GM18909 (cell line): ENCODE results near the gene KCNQ1.
"Not testable (repeated sequence)": the region's sequence is repeated elsewhere in the genome, so short reads cannot be mapped to it uniquely, and the experiment has no call there.

Experiments used
- ATAC-seq: cut with Tn5 transposase; IDR thresholded peaks from one replicate; pipeline ENCODE4 v1.9.1; 2021; ENCODE audit warnings: mild to moderate bottlenecking; ENCODE audit not compliant: unreplicated experiment, poor library complexity

KCNQ1 gene

DNA sequence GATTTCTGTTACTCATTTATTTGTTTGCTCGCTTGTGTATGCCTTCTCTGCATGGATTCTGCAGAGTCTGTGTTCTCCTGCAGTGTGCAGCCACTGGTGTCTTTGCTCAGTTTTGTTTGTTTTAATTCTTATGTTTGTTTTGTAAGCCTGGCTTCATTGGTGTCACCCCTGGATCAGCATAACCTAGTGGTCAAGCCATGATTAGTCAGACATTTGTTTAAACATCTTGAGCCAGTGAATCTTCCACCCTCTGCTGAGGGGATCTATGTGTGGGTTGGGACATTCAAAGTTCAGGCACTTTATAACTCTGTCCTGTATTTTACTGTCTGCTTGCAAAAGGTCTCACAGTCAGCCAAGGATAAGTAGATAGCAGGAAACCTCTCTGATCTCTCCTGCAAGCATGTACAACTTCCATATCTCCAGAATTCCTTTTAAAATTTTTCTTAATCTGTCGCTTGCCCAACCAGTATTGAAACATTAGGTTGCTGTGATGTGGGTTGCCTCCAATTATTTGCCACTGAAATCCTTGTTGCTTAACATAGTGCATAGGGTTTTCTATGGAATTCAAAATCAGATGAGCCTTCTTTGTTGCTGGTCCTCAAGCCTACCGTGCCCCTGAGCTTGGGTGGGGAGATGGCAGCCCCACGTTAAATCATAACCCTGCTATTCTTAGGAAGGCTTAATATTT lies 168.2 kb downstream of the KCNQ1 start:
- no peak for ATAC-seq

DNA sequence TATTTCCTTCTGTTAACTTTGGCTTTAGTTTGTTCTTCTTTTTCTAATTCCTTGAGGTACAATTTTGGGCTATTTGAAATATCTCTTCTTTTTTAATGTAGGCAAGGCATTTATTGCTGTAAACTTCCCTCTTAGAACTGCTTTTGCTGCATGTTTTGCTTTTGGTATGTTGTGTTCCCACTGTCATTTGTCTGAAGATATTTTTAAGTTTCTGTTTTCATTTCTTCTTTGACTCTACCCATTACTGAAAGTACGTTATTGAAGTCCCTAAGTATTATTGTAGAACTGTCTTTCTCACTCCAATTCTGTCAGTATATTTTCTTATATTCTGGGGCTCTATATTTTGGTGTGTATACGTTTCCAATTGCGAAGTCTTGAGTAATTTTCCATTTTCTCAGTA lies 177.1 kb downstream of the KCNQ1 start:
- no peak for ATAC-seq

DNA sequence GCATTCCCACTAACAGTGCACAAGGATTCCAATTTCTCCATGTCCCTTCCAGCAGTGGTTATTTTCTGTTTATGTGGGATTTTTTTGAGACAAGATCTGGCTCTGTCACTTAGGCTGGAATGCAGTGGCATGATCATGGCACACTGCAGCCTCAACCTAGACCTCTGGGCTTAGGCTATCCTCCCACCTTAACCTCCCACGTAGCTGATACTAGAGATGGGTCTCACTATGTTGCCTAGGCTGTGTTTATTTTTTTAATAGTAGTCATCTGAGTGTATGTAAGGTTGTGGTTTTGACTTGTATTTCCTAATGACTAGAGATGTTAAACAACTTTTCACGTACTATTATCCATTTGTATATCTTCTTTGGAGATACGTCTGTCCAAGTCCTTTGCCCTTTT lies 180.4 kb downstream of the KCNQ1 start:
- ATAC-seq: no peak

DNA sequence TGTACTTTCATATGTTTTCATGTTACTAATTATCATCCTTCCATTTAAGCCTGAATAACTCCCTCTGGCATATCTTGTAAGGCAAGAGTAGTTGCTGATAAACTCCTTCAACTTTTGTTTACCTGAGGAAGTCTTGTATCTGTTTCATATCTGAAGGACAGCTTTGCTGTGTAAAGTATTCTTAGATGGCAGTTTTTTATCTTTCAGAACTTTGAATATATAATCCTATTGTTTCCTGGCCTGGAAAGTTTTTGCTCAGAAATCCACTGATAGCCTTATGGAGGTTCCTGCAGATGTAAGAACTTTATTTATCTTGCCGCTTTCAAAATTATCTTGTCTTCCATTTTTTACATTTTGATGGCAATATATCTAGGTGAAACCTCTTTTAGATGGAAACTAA lies 185.9 kb downstream of the KCNQ1 start:
- no peak for ATAC-seq

DNA sequence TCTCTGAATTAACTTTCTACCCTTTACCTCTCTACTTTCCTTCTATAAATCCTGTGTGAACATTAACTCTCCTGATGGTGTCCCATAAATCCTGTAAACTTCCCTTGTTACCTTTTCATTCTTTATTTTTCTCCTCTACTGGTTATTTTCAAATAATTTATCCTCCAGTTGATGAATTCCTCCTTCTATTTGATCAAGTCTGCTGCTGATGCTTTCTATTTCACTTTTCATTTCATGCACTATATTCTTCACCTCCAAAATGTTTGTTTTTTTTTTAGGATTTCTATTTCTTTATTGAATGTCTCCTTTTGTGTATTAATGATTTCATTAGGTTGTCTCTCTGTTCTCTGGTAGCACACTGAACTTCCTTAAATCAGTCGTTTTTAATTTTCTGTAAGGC lies 186.4 kb downstream of the KCNQ1 start:
- no peak for ATAC-seq

DNA sequence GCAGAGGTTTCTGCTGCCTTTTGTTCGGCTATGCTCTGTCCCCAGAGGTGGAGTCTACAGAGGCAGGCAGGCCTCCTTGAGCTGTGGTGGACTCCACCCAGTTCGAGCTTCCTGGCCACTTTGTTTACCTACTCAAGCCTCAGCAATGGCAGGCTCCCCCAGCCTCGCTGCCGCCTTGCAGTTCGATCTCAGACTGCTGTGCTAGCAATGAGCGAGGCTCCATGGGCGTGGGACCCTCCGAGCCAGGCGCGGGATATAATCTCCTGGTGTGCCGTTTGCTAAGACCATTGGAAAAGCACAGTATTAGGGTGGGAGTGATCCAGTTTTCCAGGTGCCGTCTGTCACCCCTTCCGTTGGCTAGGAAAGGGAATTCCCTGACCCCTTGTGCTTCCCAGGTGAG lies 195.0 kb downstream of the KCNQ1 start:
- ATAC-seq: not testable (repeated sequence)

DNA sequence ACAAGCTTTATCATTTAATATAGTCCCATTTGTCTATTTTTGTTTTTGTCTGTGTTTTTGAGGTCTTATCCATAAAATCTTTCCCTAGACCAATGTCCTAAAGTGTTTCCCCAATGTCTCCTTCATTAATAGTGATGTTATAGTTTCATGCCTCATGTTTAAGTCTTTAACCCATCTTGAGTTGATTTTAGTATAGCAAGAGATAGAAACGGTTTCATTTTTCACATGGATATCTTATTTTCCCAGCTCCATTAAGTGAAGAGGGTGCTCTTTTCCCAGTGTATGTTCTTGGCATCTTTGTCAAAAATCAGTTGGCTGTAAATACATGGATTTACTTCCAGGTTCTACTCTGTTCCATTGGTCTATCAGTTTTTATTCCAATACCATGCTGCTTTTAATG lies 196.8 kb downstream of the KCNQ1 start:
- ATAC-seq: no peak

DNA sequence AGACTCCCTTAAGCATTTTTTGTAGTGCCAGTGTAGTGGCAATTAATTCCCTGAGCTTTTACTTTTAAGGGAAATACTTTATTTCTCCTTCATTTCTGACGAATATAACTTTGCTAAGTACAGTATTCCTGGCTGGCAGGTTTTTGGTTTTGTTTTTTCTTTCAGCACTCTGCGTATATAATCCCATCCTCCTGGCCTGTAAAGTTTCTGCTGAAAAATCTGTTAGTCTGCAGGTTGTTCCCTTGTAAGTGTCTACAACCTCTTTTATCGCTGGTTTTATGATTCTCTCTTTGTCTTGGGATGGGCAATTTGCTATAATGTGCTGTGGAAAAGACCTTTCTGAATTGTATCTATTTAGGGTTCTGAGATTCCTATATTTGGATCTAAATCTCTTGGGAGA lies 198.9 kb downstream of the KCNQ1 start:
- no peak for ATAC-seq

DNA sequence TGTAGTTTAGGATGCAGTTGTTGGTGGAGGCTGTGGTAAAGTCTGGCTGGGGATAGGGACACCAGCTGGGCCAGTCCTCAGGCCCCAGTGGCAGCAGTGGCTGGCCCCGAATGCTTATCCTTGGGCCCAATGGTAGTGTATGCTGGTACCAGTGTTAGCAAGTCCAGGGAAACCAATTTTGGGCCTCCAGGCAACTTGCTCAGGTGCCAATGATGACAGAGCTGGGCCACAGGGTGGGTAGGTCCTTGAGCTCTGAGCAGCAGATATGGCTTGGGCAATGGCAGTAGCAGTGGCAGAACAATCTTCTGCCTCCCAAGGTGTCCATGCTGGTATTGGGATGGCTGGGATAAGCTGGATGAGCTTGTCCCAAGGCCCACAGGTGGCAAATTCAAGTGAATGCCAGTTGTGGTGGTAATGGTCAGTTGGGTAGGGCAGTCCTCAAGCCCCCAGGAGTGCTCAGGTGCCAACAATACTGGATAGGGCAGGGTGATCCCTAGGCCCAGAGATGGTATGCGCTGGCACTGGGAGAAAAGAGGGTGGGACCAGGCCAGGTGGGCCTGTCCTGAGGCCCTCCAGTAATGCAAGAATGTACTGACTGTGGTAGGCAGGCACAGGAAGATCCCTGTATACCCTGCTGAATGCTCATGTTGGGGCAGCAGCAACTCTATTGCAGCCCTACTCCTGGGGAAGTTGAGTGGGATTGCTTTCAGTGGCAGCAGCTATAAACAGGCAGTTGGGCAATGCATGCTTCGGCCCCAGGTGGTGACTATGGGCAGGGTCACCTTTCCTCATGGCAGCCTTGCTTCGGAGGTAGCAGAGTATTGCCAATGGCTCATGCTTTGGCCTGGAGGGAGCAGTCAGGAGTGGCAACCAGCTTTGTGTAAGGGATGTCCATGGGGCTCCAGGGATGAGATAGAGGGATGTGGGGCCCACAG lies 200.3 kb downstream of the KCNQ1 start:
- ATAC-seq: no peak

DNA sequence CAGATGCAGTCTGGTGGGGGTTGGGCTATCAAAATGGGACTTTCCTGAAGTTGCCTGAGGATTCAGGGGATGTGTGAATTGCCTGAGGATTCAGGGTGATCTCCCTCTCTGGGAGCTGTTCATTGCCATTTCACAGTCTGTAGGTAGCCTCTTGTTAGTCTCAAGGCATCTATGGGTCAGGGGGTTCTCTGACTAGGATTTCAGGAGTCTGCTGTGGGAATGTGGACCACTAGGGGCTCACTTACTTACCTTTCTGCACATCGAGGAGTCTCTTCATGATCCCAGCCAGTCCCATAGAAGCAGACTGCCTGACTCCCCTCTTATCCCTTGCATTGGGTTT lies 200.9 kb downstream of the KCNQ1 start:
- ATAC-seq: no peak

DNA sequence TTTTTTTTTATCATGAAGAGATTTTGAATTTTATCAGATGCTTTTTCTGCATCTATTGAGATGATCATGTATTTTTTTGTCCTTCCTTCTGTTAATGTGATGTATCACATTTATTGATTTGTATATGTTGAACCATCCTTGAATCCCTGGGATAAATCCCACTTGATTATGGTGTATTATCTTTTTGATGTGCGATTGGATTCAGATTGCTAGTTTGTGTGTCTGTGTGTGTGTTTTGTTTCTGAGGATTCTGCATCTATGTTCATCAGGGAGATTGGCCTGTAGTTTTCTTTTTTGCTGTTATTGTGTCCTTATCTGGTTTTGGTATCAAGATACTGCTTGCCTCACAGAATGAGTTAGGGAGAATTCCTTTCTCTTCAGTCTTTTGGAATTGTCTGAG lies 202.4 kb downstream of the KCNQ1 start:
- ATAC-seq: no peak

DNA sequence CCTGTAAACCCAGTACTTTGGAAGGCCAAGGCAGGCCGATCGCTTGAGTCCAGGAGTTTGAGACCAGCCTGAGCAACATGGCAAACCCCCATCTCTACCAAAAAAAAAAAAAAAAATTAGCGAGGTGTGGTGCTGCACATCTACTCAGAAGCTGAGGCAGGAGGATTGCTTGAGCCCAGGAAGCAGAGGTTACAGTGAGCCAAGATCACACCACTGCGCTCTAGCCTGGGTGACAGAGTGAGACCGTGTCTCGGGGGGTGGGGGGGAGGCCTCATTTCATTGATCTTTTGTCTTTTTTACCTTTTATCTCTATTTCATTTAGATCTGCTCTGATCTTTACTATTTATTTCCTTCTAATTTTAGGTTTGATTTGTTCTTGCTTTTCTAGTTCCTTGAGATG lies 203.1 kb downstream of the KCNQ1 start:
- ATAC-seq: no peak

DNA sequence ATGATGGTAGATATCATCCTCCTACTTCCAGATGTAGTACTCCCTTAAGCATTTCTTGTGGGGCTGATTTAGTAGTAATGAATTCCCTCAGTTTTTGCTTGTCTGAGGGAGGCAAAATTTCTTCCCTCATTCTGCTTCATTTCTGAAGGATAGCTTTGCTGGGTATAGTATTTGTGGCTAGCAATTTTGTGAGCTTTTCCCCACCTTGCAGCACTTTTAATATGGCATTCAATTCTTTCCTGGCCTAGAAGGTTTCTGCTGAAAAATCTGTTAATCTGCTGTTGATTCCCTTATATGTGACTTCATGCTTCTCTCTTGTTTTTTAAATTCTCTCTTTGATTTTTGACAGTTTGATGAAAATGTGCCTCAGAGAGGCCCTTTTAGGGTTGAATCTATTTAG lies 204.6 kb downstream of the KCNQ1 start:
- ATAC-seq: no peak

DNA sequence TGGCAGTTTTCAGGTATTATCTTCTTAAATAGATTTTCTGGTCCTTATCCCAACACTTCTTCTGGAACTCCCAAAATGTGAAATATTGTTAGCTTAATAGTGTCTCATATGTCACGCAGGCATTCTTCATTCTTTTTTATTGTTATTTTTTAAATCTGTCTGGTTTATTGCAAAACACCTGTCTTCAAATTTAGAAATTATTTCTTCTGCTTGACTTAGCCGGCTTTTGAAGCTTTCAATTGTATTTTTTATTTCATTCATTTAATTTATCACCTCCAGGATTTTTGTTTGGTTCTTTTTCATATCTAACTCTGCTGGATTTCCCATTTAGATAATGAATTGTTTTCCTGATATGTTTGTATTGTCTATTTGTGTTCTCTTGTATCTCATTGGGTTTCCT lies 205.0 kb downstream of the KCNQ1 start:
- ATAC-seq: no peak

DNA sequence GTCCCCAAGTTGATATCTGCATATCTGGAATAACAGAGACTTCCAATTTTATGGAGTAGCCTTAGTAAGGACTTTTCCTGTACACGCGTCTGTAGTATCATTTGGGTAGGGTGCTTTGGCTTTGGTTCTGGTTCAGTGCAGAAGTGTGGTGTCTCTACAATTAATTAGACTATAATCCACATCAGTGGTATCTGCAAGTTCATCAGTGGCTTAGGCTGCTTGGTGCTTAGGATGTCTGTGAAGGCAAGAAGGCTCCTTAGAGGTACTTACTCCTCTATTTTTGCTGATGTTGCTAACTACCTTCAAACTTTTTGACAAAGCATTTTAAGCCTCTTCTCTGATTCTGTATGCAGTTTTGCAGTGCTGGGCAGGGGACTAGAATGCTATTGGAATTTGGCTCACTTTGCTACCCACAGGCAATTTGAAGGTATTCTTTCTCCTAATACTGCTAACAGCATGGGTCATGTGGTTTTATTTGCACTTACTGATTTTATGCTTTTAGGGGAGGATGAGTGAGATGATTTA lies 205.6 kb downstream of the KCNQ1 start:
- no peak for ATAC-seq

DNA sequence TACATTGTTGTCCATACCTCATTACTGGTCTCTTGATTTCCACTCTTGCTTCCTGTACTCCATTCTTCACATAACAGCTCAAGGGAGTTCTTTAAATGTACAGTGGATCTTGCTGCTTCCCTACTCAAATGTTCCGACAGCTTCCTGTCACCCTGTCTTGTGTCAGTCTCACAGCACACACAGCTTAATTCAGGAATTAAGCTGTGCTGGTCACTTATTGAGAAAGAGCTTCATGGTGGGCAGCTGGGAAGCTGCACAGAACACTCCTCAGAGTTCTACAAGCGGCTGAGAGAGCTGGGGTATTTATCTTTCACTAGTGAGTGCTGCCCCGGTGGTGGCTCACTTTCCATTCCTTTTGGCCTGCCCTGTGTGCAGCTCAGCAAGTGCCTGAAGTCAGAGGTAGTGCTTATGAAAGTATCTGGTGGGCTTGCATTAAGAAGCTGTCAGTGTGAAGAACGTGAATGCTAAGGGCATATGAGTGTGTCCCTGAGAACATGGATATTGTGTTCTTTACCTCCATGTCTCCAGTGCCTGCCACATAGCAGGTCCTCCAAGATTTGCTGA lies 206.3 kb downstream of the KCNQ1 start:
- ATAC-seq: no peak

DNA sequence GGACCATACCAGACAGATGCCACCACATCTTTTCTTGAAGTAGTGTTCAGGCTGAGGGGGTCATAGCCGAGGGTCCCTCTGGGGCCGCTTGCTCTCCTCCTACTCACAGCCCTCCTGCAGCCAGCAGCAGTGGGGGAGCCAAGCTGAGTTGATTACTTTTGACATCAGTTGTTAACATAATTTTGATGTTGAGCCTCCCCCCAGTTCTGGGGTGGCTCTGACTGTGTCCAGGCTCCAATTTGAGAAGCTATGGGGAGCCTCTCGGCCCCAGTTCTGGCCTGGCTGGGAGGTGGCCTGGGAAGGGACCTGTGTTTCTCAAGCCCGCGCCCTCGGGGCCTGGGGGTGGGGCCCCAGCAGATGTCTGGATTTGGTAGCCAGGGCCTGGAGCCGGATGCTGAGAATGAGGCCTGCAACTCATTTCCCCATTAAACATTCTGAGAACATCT lies 207.0 kb downstream of the KCNQ1 start:
- ATAC-seq: no peak

DNA sequence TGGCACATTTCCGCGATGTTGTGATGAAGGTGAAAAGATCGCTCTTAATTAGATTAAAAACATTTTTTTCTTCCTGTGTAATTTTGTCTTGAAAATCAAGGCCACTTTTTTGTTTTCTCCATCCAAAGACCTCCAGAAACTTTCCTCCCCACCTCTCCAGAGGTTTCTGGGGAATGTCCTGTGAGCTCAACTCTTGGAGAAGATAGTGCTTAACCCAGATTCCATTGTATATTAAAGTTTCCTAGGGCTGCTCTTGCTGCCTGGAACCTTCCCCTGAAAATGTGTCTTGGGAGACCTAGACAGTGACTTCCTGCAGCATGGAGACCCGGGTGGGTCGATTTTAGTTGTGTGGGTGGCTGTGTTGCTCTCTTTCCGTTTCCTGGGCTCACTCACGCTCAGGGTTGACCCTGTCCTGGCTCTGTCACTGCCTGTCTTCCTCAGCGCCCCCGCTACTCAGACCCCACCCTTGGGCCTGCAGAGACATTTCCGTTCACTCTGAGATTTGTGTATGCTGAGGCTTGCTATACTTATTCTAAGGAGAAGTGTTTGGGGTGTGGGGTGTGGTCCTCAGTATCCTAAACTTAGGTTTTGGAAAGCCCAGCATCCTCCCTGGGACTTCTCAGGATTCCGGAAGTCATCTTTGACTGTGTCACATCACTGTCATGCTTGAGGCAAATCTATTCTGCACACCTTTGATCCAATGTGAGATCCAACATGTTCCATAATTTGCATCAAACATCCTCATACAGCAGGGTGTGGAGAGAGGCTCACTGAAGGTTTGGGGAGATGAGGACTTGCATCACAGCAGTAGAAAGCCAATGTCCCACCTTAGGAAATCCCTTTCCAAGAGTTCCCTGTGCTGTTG lies 207.8 kb downstream of the KCNQ1 start:
- no peak for ATAC-seq

DNA sequence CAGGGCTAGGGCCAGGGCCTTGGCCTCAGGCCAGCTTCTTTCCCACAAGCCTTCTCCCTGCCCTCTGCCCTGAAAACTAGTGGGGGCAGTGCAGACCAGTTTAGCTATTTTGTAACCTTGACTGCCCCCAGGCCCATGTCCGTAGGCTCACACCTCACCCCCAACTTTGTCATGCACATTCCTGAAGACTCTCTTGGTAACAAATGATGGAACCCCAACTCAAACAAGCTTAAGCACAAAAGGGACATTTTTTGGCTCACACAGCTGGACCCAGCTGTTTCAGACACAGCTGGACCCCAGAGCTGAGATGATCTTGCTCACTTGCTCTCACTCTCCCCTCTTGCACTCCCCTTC lies 208.4 kb downstream of the KCNQ1 start:
- ATAC-seq: no peak

DNA sequence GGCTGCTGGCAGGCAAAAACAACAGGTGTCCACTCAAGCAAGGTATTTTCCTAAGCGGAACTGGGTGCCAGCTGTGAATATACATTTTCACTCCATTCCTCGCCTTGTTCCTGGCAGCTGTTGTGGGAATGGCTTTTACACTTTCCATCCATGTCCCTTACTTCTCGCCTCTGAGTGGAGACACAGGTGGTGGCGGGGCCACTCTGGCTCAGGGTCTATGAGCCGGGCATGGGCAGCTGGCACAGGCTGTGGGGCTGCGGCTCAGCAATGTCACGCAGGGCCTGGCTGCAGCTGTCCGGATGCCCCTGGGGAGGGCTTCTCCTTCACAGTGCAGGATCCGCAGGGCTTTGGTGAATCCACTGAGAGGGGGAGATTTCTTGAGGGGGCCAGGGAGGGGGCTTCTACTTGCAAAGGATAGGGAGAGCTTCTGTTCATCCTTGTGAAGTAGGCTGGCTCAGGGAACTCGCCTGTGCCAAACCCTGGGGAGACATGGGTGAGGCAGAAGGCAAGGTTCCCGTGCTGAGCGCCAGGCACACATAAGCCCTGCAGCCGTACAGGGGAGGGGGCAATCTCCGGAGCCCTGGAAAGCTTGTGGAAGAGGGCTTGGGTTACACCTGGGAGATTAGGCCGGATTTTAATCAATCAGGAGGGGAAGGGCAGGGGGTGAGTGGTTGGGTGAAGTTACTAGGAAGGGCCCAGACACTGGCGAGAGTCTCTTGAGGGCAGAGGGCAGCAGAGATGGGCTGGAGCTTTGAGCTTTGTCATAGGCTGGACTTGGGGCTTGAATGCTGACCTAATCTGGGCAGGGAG lies 209.3 kb downstream of the KCNQ1 start:
- ATAC-seq: no peak
